ENCODE results near the gene TTLL9.

GRCh38 chr20:31934968-31935764, 64.7 kb downstream of the TTLL9 start:
- no peak for TF ChIP-seq POLR2A (IDR thresholded peaks at IDR 0.05)
- TF ChIP-seq CTCF (IDR thresholded peaks at IDR 0.05) = no peak
- no peak for TF ChIP-seq POLR2AphosphoS5 (IDR thresholded peaks at IDR 0.05)
- no peak for TF ChIP-seq EP300 (IDR thresholded peaks at IDR 0.05)

Data from stomach (tissue), 4 donors.